Immature natural killer cell (primary cell): ENCODE measurements around the gene SLC25A53. TPM values are rescaled to one million over a fixed set of nuclear protein-coding genes. Genes with fewer than 3 reads are reported as not detected.
A peak's percentile ranks its signal among the peaks of the same experiment; 100 is the strongest.

ENCODE experiments used
- DNase-seq, 3 donors: peaks; one replicate each; pipeline ENCODE4 v3.0.0; 2022; ENCODE audit warnings: mixed read lengths in 1 of 3
- H3K27ac Mint-ChIP-seq, 6 donors: one replicate each; pipeline ENCODE4 v1.8.0; 2020; ENCODE audit warnings: mixed read lengths in 6 of 6, mild to moderate bottlenecking in 5 of 6, inconsistent platforms in 4 of 6, moderate library complexity in 3 of 6
- H3K27me3 Mint-ChIP-seq, 3 donors: one replicate each; pipeline ENCODE4 v1.8.0; 2020 to 2021; ENCODE audit warnings: low read depth in 3 of 3, mild to moderate bottlenecking in 3 of 3, mixed read lengths in 3 of 3, moderate library complexity in 3 of 3, inconsistent platforms in 1 of 3
- H3K36me3 Mint-ChIP-seq, 3 donors: one replicate each; pipeline ENCODE4 v1.8.0; 2020; ENCODE audit warnings: mixed read lengths in 3 of 3, inconsistent platforms in 2 of 3, mild to moderate bottlenecking in 2 of 3
- H3K4me1 Mint-ChIP-seq, 2 donors: one replicate each; pipeline ENCODE4 v1.8.0; 2020; ENCODE audit warnings: inconsistent platforms in 2 of 2, mild to moderate bottlenecking in 2 of 2, mixed read lengths in 2 of 2, moderate library complexity in 1 of 2
- H3K4me3 Mint-ChIP-seq, 5 donors: one replicate each; pipeline ENCODE4 v1.8.0; 2020; ENCODE audit warnings: mild to moderate bottlenecking in 5 of 5, mixed read lengths in 5 of 5, inconsistent platforms in 3 of 5, moderate library complexity in 3 of 5
- H3K9me3 Mint-ChIP-seq, 6 donors: one replicate each; pipeline ENCODE4 v1.8.0; 2020; ENCODE audit warnings: mild to moderate bottlenecking in 6 of 6, mixed read lengths in 6 of 6, inconsistent platforms in 4 of 6, moderate library complexity in 3 of 6
- polyA plus RNA-seq, 3 donors: library from polyadenylated mRNA; unstranded; fragments of 300-500 nt; fragmentation: Illumina TruSeq; gene quantifications; one replicate each; pipeline ENCODE4 v1.2.3, GENCODE V29; 2021

SLC25A53 gene
- 10 to 100 TPM in 2 of 3 donors, 1 to 10 TPM in 1; 9.9 to 14.9 (median 13.9) TPM for polyA plus RNA-seq

- DNase-seq = peak; percentile 75 to 81 (median 79)
- H3K4me3 Mint-ChIP-seq = peak within 1 kb of the TSS; percentile 94 to 100 (median 97)
- H3K9me3 Mint-ChIP-seq = peaks cover 0 to 2% (median 0%) of the 10 kb centered on the region in 6 donors
- no peaks in the 10 kb centered on the region for H3K36me3 Mint-ChIP-seq
- peaks cover 6 to 8% (median 7%) of the 10 kb centered on the region in 3 donors for H3K27me3 Mint-ChIP-seq
- peak within 1 kb of the TSS; percentile 90 to 100 (median 98) for H3K27ac Mint-ChIP-seq
- H3K4me1 Mint-ChIP-seq = peaks cover 11 to 28% of the 10 kb centered on the region in 2 donors
These were observed at the start of gene SLC25A53 for GRCh38 chrX:104156630-104157529. Gene SLC25A53, minus strand, starts transcription at chrX:104157009. Its CDS starts 51,752 bp downstream, at chrX:104105257.

GRCh38 chrX:104205548-104205947 lies 48.7 kb upstream of the SLC25A53 start:
- Mint-ChIP-seq H3K27ac (no peak overlapping the region), H3K4me3 (no peak overlapping the region), H3K9me3 (no peaks in the 10 kb centered on the region), H3K27me3 (peaks cover 0 to 5% (median 2%) of the 10 kb centered on the region in 3 donors), H3K4me1 (no peaks in the 10 kb centered on the region), H3K36me3 (no peaks in the 10 kb centered on the region)
- DNase-seq = no peak

GRCh38 chrX:104195489-104196084 lies 38.8 kb upstream of the SLC25A53 start:
- Mint-ChIP-seq H3K4me3 (no peak overlapping the region), H3K36me3 (peaks cover 0 to 2% (median 0%) of the 10 kb centered on the region in 3 donors), H3K27me3 (peaks cover 0 to 6% (median 0%) of the 10 kb centered on the region in 3 donors), H3K27ac (no peak overlapping the region), H3K4me1 (peaks cover 0 to 7% of the 10 kb centered on the region in 2 donors), H3K9me3 (no peaks in the 10 kb centered on the region)
- peak; percentile 11 to 22 (median 18) for DNase-seq

- Mint-ChIP-seq H3K27me3 (peaks cover 0 to 5% (median 0%) of the 10 kb centered on the region in 3 donors), H3K9me3 (no peaks in the 10 kb centered on the region), H3K36me3 (peaks cover 0 to 2% (median 0%) of the 10 kb centered on the region in 3 donors), H3K4me3 (no peak overlapping the region), H3K4me1 (peaks cover 0 to 7% of the 10 kb centered on the region in 2 donors), H3K27ac (no peak overlapping the region)
- no peak for DNase-seq
These were observed 38.2 kb upstream of the SLC25A53 start for GRCh38 chrX:104195013-104195412.

- Mint-ChIP-seq H3K9me3 (no peaks in the 10 kb centered on the region), H3K4me1 (peaks cover 3 to 7% of the 10 kb centered on the region in 2 donors), H3K4me3 (no peak overlapping the region), H3K36me3 (peaks cover 0 to 9% (median 0%) of the 10 kb centered on the region in 3 donors), H3K27ac (no peak overlapping the region), H3K27me3 (peaks cover 0 to 5% (median 0%) of the 10 kb centered on the region in 3 donors)
- DNase-seq = no peak
These were observed 36.7 kb upstream of the SLC25A53 start for GRCh38 chrX:104193485-104193884.

GRCh38 chrX:104189837-104190236 lies 33.0 kb upstream of the SLC25A53 start:
- Mint-ChIP-seq H3K27ac (peak overlapping the region in 5 of 6 donors; percentile 21 to 65 (median 53)), H3K4me1 (peaks cover 3 to 6% of the 10 kb centered on the region in 2 donors), H3K9me3 (no peaks in the 10 kb centered on the region), H3K4me3 (no peak overlapping the region), H3K27me3 (peaks cover 0 to 7% (median 0%) of the 10 kb centered on the region in 3 donors), H3K36me3 (peaks cover 0 to 9% (median 4%) of the 10 kb centered on the region in 3 donors)
- no peak for DNase-seq

GRCh38 chrX:104187931-104188330 lies 31.1 kb upstream of the SLC25A53 start:
- no peak overlapping the region for H3K27ac Mint-ChIP-seq
- H3K4me1 Mint-ChIP-seq = peaks cover 14 to 20% of the 10 kb centered on the region in 2 donors
- H3K4me3 Mint-ChIP-seq = no peak overlapping the region
- H3K9me3 Mint-ChIP-seq = no peaks in the 10 kb centered on the region
- H3K27me3 Mint-ChIP-seq = peaks cover 0 to 7% (median 0%) of the 10 kb centered on the region in 3 donors
- peaks cover 0 to 9% (median 4%) of the 10 kb centered on the region in 3 donors for H3K36me3 Mint-ChIP-seq
- DNase-seq = no peak

GRCh38 chrX:104183685-104184084 lies 26.9 kb upstream of the SLC25A53 start:
- H3K36me3 Mint-ChIP-seq = peaks cover under 1 to 11% (median 3%) of the 10 kb centered on the region in 3 donors

GRCh38 chrX:104173841-104174240 lies 17.0 kb upstream of the SLC25A53 start:
- Mint-ChIP-seq H3K9me3 (no peaks in the 10 kb centered on the region), H3K4me1 (peaks cover 19 to 24% of the 10 kb centered on the region in 2 donors), H3K36me3 (peaks cover 0 to 6% (median 4%) of the 10 kb centered on the region in 3 donors), H3K27ac (no peak overlapping the region), H3K27me3 (no peaks in the 10 kb centered on the region), H3K4me3 (no peak overlapping the region)
- no peak for DNase-seq

More at GRCh38 chrX:104183685-104184084, 26.9 kb upstream of the SLC25A53 start:
- Mint-ChIP-seq H3K9me3 (no peaks in the 10 kb centered on the region), H3K4me1 (peaks cover 23 to 25% of the 10 kb centered on the region in 2 donors), H3K4me3 (peak overlapping the region; percentile 1 to 61 (median 28)), H3K27me3 (peaks cover 0 to 7% (median 4%) of the 10 kb centered on the region in 3 donors), H3K27ac (peak overlapping the region; percentile 11 to 74 (median 45))
- DNase-seq = no peak

GRCh38 chrX:104172788-104173187 lies 16.0 kb upstream of the SLC25A53 start:
- peaks cover 0 to 2% (median 2%) of the 10 kb centered on the region in 3 donors for H3K27me3 Mint-ChIP-seq
- DNase-seq = no peak
- H3K36me3 Mint-ChIP-seq = peaks cover 0 to 3% (median 0%) of the 10 kb centered on the region in 3 donors
- H3K4me3 Mint-ChIP-seq = no peak overlapping the region
- H3K27ac Mint-ChIP-seq = no peak overlapping the region
- peaks cover 28 to 35% of the 10 kb centered on the region in 2 donors for H3K4me1 Mint-ChIP-seq
- no peaks in the 10 kb centered on the region for H3K9me3 Mint-ChIP-seq

GRCh38 chrX:104172121-104172520 lies 15.3 kb upstream of the SLC25A53 start:
- Mint-ChIP-seq H3K4me3 (no peak overlapping the region), H3K4me1 (peaks cover 35 to 40% of the 10 kb centered on the region in 2 donors), H3K27me3 (peaks cover 0 to 6% (median 2%) of the 10 kb centered on the region in 3 donors), H3K9me3 (no peaks in the 10 kb centered on the region), H3K27ac (no peak overlapping the region), H3K36me3 (peaks cover 0 to 3% (median 0%) of the 10 kb centered on the region in 3 donors)
- DNase-seq = no peak

- Mint-ChIP-seq H3K4me3 (peak overlapping the region; percentile 71 to 82 (median 74)), H3K27ac (peak overlapping the region; percentile 40 to 90 (median 76)), H3K4me1 (peaks cover 37 to 43% of the 10 kb centered on the region in 2 donors), H3K36me3 (no peaks in the 10 kb centered on the region), H3K9me3 (no peaks in the 10 kb centered on the region), H3K27me3 (peaks cover 0 to 9% (median 2%) of the 10 kb centered on the region in 3 donors)
- no peak for DNase-seq
These were observed 11.3 kb upstream of the SLC25A53 start for GRCh38 chrX:104168127-104168526.

GRCh38 chrX:104166735-104167436 lies 10.1 kb upstream of the SLC25A53 start:
- Mint-ChIP-seq H3K27ac (peak overlapping the region; percentile 40 to 90 (median 76)), H3K9me3 (no peaks in the 10 kb centered on the region), H3K27me3 (peaks cover 0 to 9% (median 2%) of the 10 kb centered on the region in 3 donors), H3K36me3 (no peaks in the 10 kb centered on the region), H3K4me3 (peak overlapping the region; percentile 71 to 82 (median 74)), H3K4me1 (peaks cover 37 to 43% of the 10 kb centered on the region in 2 donors)
- no peak for DNase-seq
